IMR-90 (cell line): Measurements from ENCODE around the gene NTM.

ENCODE experiments used
- CHD1 ChIP-seq: IDR thresholded peaks from 2 replicates; pipeline ENCODE4 v1.6.1; 2012; ENCODE audit warnings: low read depth, low read length, improper control_type of control experiment
- CTCF ChIP-seq: conservative IDR thresholded peaks from 2 replicates; pipeline ENCODE4 v1.5.1; 2012; ENCODE audit warnings: mild to moderate bottlenecking, low read depth, low read length, improper control_type of control experiment
- POLR2A ChIP-seq: IDR thresholded peaks from 2 replicates; pipeline ENCODE4 v1.6.1; 2012; ENCODE audit warnings: mild to moderate bottlenecking, low read depth, low read length
- RCOR1 ChIP-seq: IDR thresholded peaks from 2 replicates; pipeline ENCODE4 v1.6.1; 2012; ENCODE audit warnings: mild to moderate bottlenecking, low read length, improper control_type of control experiment; ENCODE audit not compliant: insufficient replicate concordance
- SMC3 ChIP-seq: fragments of 150-350 bp; IDR thresholded peaks from 2 replicates; pipeline ENCODE4 v1.6.1; 2016; ENCODE audit warnings: low read depth, mild to moderate bottlenecking, antibody characterized with exemption, low read length, moderate library complexity
- USF2 ChIP-seq: fragments of 150-350 bp; IDR thresholded peaks from 2 replicates; pipeline ENCODE4 v1.6.1; 2017; ENCODE audit warnings: mild to moderate bottlenecking, antibody characterized with exemption, low read length, low read depth

- no peak for TF ChIP-seq RCOR1
- no peak for TF ChIP-seq SMC3
- no peak for TF ChIP-seq CTCF
- TF ChIP-seq POLR2A: no peak
- TF ChIP-seq CHD1: no peak
- no peak for TF ChIP-seq USF2
Observed at GRCh38 chr11:131609921-131610320, 239.5 kb downstream of the NTM start.
